GM19455 (cell line): ENCODE data around the gene GSTA1.
"Not testable (repeated sequence)": the region's sequence is repeated elsewhere in the genome, so short reads cannot be mapped to it uniquely, and the experiment has no call there.

Experiments used
- ATAC-seq: cut with Tn5 transposase; IDR thresholded peaks from one replicate; pipeline ENCODE4 v1.9.1; 2021; ENCODE audit not compliant: unreplicated experiment

The GSTA1 gene

DNA sequence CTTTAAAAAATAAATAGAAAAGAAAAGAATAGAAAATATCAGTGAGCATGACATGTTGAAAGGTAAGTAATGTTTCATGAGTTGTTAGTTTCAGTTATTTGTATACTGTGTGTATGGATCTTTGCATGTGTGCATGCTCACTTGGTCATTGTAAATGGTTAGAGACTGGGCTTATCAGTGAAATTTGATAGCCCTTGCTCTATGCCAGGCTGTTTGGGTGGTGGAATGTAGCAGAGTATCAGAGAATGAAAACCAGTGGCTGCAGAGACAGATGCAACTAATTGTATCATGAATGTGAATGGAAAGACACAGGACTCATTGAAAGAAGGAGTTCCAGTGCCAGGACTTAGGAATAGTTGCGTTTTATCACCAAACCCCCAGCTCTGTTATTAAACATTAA, 44.5 kb downstream of the GSTA1 start:
- ATAC-seq, result no peak

DNA sequence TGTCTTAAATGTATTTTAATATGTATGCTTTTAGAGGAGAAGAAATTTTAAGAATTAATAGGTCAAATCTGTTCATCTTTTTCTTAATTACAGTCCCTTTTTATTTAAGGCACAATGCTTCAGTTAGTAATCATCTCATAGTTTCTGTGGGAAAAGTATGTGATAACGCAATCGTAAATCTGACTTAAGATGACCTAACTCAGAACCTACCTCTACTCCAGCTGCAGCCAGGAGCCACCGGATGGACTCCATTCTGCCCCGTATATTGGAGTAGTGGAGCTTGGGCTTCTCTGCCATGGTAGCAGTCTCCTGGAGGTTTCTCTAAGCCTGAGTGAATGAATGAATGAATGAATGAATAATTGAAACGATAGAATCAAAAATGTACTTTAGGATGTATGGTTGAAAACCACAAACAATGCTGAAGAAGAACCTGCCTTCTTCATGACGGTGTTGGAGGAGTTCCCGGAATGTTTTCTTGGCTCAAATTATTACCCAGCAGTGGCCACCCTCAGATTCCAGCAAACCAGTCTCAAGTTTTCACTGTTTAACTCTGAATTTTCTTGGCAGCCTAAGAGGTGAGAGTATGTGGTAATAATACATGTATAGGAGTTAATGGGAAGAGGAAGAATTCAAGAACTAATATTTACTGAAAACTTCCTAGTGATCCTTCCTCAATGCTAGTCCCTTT, 45.8 kb downstream of the GSTA1 start:
- ATAC-seq, result not testable (repeated sequence)

DNA sequence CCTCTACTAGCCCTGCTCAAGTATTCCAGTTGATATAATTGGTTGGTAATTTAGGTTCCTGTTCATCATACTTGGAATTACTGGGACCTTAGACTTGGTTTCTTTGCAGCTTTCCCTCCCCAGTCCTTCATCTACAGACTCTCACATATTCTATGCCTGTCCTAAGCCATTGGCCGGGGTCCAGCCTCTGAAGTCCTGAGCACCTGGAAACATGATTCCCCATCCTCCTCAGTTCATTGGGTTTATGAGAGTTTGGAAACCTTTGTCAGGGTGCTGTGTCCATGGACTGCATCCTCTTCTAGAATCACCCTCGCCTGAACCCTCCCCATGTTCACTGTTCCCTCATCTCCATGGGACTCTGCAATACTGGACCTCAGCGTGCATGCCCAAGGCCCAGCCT, 49.2 kb downstream of the GSTA1 start:
- no peak for ATAC-seq

DNA sequence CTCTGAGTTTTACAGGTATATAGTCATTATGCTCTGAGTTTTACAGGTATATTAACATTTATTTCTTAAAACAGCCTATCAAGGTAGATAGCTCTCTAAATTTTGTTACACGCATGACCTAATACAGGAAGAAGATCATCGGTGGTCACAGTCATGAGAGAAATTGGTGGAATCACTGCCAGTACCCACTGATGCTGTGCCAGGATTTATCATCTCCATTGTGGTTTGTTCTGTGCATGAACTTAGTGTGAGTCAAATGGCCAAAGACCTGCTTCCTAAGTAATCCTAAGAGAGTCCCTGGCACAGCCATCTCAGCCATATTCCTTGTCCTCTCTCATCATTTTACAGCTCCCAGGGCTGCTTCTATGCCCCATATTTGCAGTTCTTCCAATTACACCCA, 50.5 kb downstream of the GSTA1 start:
- ATAC-seq, result not testable (repeated sequence)

DNA sequence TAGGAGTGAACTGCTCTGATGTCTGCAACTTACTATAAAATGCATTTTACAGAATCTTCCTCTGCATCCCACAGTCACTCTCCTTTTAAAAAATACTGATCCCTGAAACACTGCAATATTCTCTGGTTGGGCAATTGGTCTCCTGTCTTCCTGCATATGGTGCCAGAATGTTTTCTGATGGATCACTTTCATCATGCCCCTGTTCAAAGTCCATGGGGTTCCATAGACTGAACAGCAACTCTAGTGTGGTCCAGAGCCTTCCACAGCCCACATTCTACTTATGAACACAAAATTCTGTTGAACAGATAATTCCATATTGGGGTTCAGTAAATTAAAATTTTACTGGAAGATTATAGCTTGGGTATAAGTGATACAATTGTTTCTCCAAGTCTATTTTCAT, 51.3 kb downstream of the GSTA1 start:
- ATAC-seq, result no peak

DNA sequence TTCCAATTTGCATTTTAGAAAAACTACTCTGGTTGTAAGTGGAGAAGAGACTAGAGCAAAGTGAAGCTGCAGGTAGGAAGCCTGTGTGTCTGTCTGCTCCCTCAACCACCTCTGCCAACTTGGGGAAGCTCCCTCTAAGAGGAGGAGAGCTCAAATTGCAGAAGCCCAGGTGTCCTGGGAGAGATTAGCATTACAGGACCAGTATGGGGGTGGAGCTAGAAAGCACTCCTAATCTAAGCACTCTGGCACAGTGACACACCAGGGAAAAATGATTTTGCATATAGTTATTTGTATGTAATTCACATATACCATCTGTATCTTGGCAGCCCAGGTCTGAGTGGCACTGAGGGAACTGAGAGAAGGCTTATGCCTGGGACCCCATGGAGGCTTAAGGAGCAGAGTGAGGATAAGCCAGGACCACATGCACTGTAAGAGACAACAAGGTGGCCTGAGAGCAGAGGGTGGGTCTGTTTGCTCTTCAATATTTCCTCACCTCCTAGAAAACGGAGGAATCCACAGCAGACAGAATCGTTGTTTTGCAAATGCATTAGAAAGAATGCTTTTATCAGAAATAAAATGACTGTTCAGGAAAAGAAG, 54.0 kb downstream of the GSTA1 start:
- no peak for ATAC-seq

DNA sequence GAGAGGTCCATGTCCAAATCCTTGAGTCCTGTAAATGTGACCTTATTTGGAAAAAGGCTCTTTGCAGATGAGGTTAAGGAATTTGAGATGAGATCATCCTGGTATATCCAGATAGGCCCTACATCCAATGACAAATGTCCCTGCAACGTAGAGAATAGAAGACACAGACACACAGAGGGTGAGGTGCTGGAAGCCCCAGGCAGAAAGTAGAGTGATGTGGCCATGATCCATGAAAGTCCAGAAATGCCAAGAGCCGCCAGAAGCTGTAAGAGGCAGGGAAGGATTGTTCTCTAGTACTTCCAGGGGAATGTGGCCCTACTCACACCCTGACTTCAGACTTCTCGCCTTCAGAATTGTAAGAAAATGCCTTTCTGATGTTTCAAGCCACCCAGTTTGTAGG, 56.3 kb downstream of the GSTA1 start:
- ATAC-seq, result not testable (repeated sequence)

GRCh38 chr6:52746213-52746612, 57.4 kb downstream of the GSTA1 start:
- ATAC-seq, result no peak

DNA sequence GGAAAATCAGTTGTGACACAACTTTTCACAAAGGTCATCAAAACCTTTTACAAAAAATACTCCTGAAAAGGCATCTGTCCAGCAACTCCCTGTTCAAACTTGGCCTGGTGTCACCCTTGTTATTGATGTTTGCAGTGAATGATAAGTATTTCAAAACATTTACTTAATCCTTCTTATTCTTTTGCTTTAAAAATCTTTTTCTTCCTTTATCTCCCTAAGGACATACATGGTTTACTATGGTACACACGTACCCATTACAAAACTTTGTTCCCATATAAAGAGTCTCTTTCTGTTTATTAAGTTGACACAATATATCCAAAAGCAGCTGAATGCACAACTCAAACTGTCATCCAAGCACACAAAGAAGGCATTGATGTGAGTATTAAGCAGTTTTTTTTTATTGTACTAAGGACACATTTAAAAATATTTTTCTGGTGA, 57.8 kb downstream of the GSTA1 start:
- no peak for ATAC-seq

DNA sequence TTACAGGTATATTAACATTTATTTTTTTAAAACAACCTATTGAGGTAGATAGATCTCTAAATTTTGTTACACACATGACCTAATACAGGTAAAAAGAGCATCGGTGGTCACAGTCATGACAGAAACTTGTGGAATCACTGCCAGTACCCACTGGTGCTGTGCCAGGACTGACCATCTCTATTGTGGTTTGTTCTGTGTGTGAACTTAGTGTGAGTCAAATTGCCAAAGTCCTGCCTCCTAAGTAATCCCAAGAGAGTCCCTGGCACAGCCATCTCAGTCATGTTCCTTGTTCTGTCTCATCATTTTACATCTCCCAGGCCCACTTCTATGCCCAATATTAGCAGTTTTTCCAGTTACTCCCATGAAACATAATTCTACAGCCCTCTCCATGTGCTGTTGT, 61.7 kb downstream of the GSTA1 start:
- no peak for ATAC-seq
